Spleen (tissue), 7 donors: ENCODE data around the gene C6orf47.

Experiments
- CTCF ChIP-seq, 11 experiments: fragments of 200-600 bp in 7 of 11; fragments of 450-650 bp in 4 of 11; sonication (generic) in 4 of 11; IDR thresholded peaks in 8 of 11; conservative IDR thresholded peaks in 3 of 11; 1 replicate in 7 of 11; 2 replicates in 4 of 11; pipeline versions ENCODE4 v1.4.0 to v1.8.0; 2016 to 2021; ENCODE audit warnings: antibody characterized with exemption in 11 of 11, inconsistent platforms in 4 of 11, mild to moderate bottlenecking in 1 of 11
- POLR2A ChIP-seq, 3 donors: fragments of 450-650 bp; IDR thresholded peaks; one replicate each; pipeline ENCODE4 v1.5.1; 2017; ENCODE audit warnings: antibody characterized with exemption in 3 of 3, mild to moderate bottlenecking in 1 of 3
- donor health status: DM: no; HTN: no; CAD: no; lungs with moderate emphysema.
- donor health status: DM: no; HTN: no; CAD: no.
- donor health status: DM: no; HTN: no; CAD: no.

DNA sequence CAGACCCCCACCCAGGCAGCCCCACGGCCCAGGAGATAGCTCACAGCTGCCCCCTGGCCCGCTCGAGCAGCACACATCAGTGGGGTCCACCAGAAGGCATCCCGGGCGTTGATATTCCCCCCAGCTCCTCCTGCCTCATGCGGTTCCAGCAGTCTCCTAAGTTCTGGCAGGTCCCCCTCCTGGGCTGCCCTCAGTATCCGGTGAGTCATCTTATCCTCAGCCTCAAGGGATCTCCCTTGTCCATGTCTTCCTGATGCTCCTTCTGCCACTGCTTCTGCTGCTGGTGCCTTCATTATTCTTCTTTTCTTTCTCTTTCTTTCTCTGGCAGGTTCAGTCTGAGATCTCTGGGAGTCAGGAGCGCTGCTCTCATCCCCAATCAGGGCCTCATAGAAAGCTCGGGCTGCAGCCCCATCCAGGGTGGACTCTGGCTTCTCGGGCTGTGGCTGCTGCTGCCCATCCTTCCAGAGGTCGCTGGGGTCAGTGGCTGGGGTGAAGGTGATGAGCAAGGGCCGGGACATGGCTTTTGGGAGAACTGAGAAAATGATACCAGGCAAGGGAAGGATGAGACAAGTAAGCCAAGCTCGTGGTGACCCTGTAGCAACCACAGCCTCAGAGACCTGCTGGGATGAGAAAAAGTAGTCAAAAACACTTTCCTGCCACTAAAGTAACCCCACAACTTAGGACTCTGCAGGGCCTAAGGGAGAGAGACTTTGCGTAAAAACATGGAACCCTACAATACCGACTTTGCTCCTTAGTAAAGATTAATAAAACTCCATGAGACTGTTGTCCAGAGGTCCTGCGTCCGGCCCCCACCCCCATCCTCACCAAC, 3.6 kb upstream of the C6orf47 start:
- TF ChIP-seq CTCF (IDR thresholded peaks at IDR 0.05 in 8 of 11, conservative IDR thresholded peaks at IDR 0.05 in 3 of 11) (no peak), POLR2A (IDR thresholded peaks at IDR 0.05) (no peak)
